Fibroblast of lung (primary cell): ENCODE measurements around the gene MACO1. TPM values are rescaled to one million over a fixed set of nuclear protein-coding genes. Genes with fewer than 3 reads are reported as not detected.
A peak's percentile ranks its signal among the peaks of the same experiment; 100 is the strongest.

Experiments
- DNase-seq, 2 donors: peaks; one replicate each; pipeline versions ENCODE4 v3.0.0 to v3.0.0-alpha.2; 2010; ENCODE audit warnings: low read depth in 2 of 2
- H2AFZ ChIP-seq: 2 replicates; pipeline ENCODE4 v1.5.1; 2012; ENCODE audit warnings: low read length, control low read depth, inconsistent platforms
- H3K27ac ChIP-seq: 2 replicates; pipeline ENCODE4 v1.5.1; 2011; ENCODE audit warnings: low read length, control low read depth; ENCODE audit not compliant: insufficient read depth
- H3K27me3 ChIP-seq: 2 replicates; pipeline ENCODE4 v1.5.1; 2011; ENCODE audit warnings: mild to moderate bottlenecking, low read length; ENCODE audit not compliant: control insufficient read depth, insufficient read depth
- H3K36me3 ChIP-seq: 2 replicates; pipeline ENCODE4 v1.5.1; 2011; ENCODE audit warnings: low read length; ENCODE audit not compliant: control insufficient read depth, insufficient read depth
- H3K4me1 ChIP-seq: 2 replicates; pipeline ENCODE4 v1.5.1; 2011; ENCODE audit warnings: low read length; ENCODE audit not compliant: control insufficient read depth, insufficient read depth; ENCODE audit errors: extremely low read depth
- H3K4me2 ChIP-seq: 2 replicates; pipeline ENCODE4 v1.5.1; 2011; ENCODE audit warnings: low read length, control low read depth; ENCODE audit not compliant: insufficient read depth; ENCODE audit errors: extremely low read depth
- H3K4me3 ChIP-seq, 4 experiments: fragments of 200-600 bp in 1 of 4; sonication (generic) in 1 of 4; replicated peaks in 1 of 4; 2 replicates each; pipeline ENCODE4 v1.5.1; 2011 to 2016; ENCODE audit warnings: low read length in 4 of 4, low read depth in 3 of 4, mild to moderate bottlenecking in 3 of 4, control low read depth in 2 of 4, inconsistent platforms in 1 of 4, mixed read lengths in 1 of 4; ENCODE audit not compliant: insufficient read depth in 1 of 4; ENCODE audit errors: control extremely low read depth in 1 of 4
- H3K79me2 ChIP-seq: 2 replicates; pipeline ENCODE4 v1.5.1; 2012; ENCODE audit warnings: mild to moderate bottlenecking, low read length, inconsistent platforms; ENCODE audit not compliant: control insufficient read depth, insufficient read depth
- H3K9ac ChIP-seq: 2 replicates; pipeline ENCODE4 v1.5.1; 2011; ENCODE audit warnings: mild to moderate bottlenecking, low read length, control low read depth; ENCODE audit not compliant: insufficient read depth
- H3K9me3 ChIP-seq: 2 replicates; pipeline ENCODE4 v1.5.1; 2012; ENCODE audit warnings: low read depth, low read length; ENCODE audit not compliant: control insufficient read depth, insufficient read depth
- H4K20me1 ChIP-seq: 2 replicates; pipeline ENCODE4 v1.5.1; 2011; ENCODE audit warnings: low read length; ENCODE audit not compliant: control insufficient read depth, insufficient read depth; ENCODE audit errors: extremely low read depth
- EZH2 ChIP-seq: IDR thresholded peaks from 2 replicates; pipeline ENCODE4 v1.5.1; 2012; ENCODE audit warnings: low read length, control low read depth, mild to moderate bottlenecking; ENCODE audit errors: missing control alignments
- polyA plus RNA-seq, 2 donors: library from polyadenylated mRNA; depleted of rRNA in 1 of 2; stranded (reverse) in 1 of 2; unstranded in 1 of 2; fragments of >200 nt; gene quantifications; 2 replicates each; pipeline ENCODE4 v1.2.1, GENCODE V29; 2011 to 2012; ENCODE audit warnings: missing spikeins in 1 of 2
- total RNA-seq: library from RNA; depleted of rRNA; stranded (reverse); fragments of >200 nt; gene quantifications from 2 replicates; pipeline ENCODE4 v1.2.1, GENCODE V29; 2014
- TF ChIP-seq, protein P1 (sequence below), 2 donors: IDR thresholded peaks in 1 of 2; conservative IDR thresholded peaks in 1 of 2; 1 replicate in 1 of 2; 2 replicates in 1 of 2; pipeline ENCODE4 v1.5.1; 2011 to 2012; ENCODE audit warnings: low read length in 2 of 2, control low read depth in 1 of 2, inconsistent platforms in 1 of 2, low read depth in 1 of 2, mild to moderate bottlenecking in 1 of 2

The MACO1 gene
- total and polyA plus RNA-seq, 2 donors (not counting 1 experiment from before 2014, with no cell fraction given) = 14.2 to 17.5 TPM

GRCh38 chr1:25549273-25550154 lies 118.8 kb downstream of the MACO1 start:
- no peaks in the 10 kb centered on the region for H4K20me1 ChIP-seq
- no peak overlapping the region for H2AFZ ChIP-seq
- H3K9me3 ChIP-seq = no peaks in the 10 kb centered on the region
- no peak overlapping the region for H3K4me2 ChIP-seq
- no peak overlapping the region for H3K9ac ChIP-seq
- TF ChIP-seq EZH2 = no peak
- TF ChIP-seq, protein P1, sequence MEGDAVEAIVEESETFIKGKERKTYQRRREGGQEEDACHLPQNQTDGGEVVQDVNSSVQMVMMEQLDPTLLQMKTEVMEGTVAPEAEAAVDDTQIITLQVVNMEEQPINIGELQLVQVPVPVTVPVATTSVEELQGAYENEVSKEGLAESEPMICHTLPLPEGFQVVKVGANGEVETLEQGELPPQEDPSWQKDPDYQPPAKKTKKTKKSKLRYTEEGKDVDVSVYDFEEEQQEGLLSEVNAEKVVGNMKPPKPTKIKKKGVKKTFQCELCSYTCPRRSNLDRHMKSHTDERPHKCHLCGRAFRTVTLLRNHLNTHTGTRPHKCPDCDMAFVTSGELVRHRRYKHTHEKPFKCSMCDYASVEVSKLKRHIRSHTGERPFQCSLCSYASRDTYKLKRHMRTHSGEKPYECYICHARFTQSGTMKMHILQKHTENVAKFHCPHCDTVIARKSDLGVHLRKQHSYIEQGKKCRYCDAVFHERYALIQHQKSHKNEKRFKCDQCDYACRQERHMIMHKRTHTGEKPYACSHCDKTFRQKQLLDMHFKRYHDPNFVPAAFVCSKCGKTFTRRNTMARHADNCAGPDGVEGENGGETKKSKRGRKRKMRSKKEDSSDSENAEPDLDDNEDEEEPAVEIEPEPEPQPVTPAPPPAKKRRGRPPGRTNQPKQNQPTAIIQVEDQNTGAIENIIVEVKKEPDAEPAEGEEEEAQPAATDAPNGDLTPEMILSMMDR (conservative IDR thresholded peaks at IDR 0.05 in 1 of 2, IDR thresholded peaks at IDR 0.05 in 1 of 2; ENCODE audit: low read depth in 1 of 2, low read length in 2 of 2) = no peak
- DNase-seq = peak in 1 of 2 donors; percentile 72
- H3K79me2 ChIP-seq = no peaks in the 10 kb centered on the region
- no peak overlapping the region for H3K27ac ChIP-seq
- no peak overlapping the region for H3K4me3 ChIP-seq
- no peaks in the 10 kb centered on the region for H3K36me3 ChIP-seq
- H3K4me1 ChIP-seq = peaks cover 20% of the 10 kb centered on the region
- no peaks in the 10 kb centered on the region for H3K27me3 ChIP-seq

Other genes starting within 250 kb of the MACO1 start
- 42.4 and 55.0 TPM in 2 replicates for gene SYF2, start 198.4 kb upstream of the MACO1 start, total RNA-seq
- 36.2 and 41.6 TPM in 2 replicates for gene SYF2, start 198.4 kb upstream of the MACO1 start, polyA plus RNA-seq
- gene RSRP1, start 183.4 kb upstream of the MACO1 start, total RNA-seq = 123 and 128 TPM in 2 replicates
- gene RSRP1, start 183.4 kb upstream of the MACO1 start, polyA plus RNA-seq = 21.2 and 37.9 TPM in 2 replicates
- gene RHD, start 158.4 kb upstream of the MACO1 start, total RNA-seq = not detected in 2 replicates
- gene RHD, start 158.4 kb upstream of the MACO1 start, polyA plus RNA-seq = not detected in 2 replicates
- 117 and 141 TPM in 2 replicates for gene TMEM50A, start 92.6 kb upstream of the MACO1 start, total RNA-seq
- gene TMEM50A, start 92.6 kb upstream of the MACO1 start, polyA plus RNA-seq = 118 and 186 TPM in 2 replicates
- gene RHCE, start 10.1 kb upstream of the MACO1 start, total RNA-seq = 0.26 and 0.50 TPM in 2 replicates
- 0.38 and 1.2 TPM in 2 replicates for gene RHCE, start 10.1 kb upstream of the MACO1 start, polyA plus RNA-seq
- 6.9 and 7.3 TPM in 2 replicates for gene LDLRAP1, start 112.7 kb downstream of the MACO1 start, total RNA-seq
- 12.5 and 21.0 TPM in 2 replicates for gene LDLRAP1, start 112.7 kb downstream of the MACO1 start, polyA plus RNA-seq
- gene MAN1C1, start 185.9 kb downstream of the MACO1 start, total RNA-seq = 14.6 and 17.7 TPM in 2 replicates
- gene MAN1C1, start 185.9 kb downstream of the MACO1 start, polyA plus RNA-seq = 10.4 and 51.4 TPM in 2 replicates